MCF 10A (cell line): Measurements from ENCODE around the gene DHDDS. TPM values are rescaled to one million over a fixed set of nuclear protein-coding genes. Genes with fewer than 3 reads are reported as not detected.

Experiments used
- BruUV-seq: library from RNA; stranded (reverse); fragments of 400-500 nt; replicated peaks from 2 replicates; lab custom pipeline; 2021; lab: Mats Ljungman, UMichigan
- CTCF ChIA-PET: fragments of 300-600 bp; sonication (Branson Sonifier 250); formaldehyde crosslinking; extraction: SDS; loops from one replicate; lab custom pipeline; 2021; ENCODE audit warnings: antibody characterized with exemption, inconsistent platforms; lab: Yijun Ruan, JAX
- POLR2A ChIA-PET: fragments of 300-600, 350-650 bp; sonication (Branson Sonifier 250); formaldehyde crosslinking; extraction: SDS; loops from one replicate; lab custom pipeline; 2020; ENCODE audit warnings: antibody characterized with exemption, inconsistent platforms; lab: Yijun Ruan, JAX
- DNase-seq: peaks from one replicate; pipeline ENCODE4 v3.0.0-alpha.2; 2018; ENCODE audit not compliant: unreplicated experiment
- H3K27ac Mint-ChIP-seq: one replicate; pipeline ENCODE4 v1.8.0; 2022; ENCODE audit warnings: mild to moderate bottlenecking, low read depth, mixed read lengths; ENCODE audit not compliant: unreplicated experiment
- H3K27me3 Mint-ChIP-seq: one replicate; pipeline ENCODE4 v1.8.0; 2022; ENCODE audit warnings: mixed read lengths; ENCODE audit not compliant: insufficient read depth, unreplicated experiment
- H3K36me3 Mint-ChIP-seq: one replicate; pipeline ENCODE4 v1.8.0; 2022; ENCODE audit warnings: mild to moderate bottlenecking, moderate library complexity, mixed read lengths; ENCODE audit not compliant: insufficient read depth, unreplicated experiment
- H3K4me1 Mint-ChIP-seq: one replicate; pipeline ENCODE4 v1.8.0; 2022; ENCODE audit warnings: mixed read lengths; ENCODE audit not compliant: insufficient read depth, unreplicated experiment
- H3K4me3 Mint-ChIP-seq: one replicate; pipeline ENCODE4 v1.8.0; 2022; ENCODE audit warnings: mild to moderate bottlenecking, moderate library complexity, mixed read lengths; ENCODE audit not compliant: unreplicated experiment
- H3K9me3 Mint-ChIP-seq: one replicate; pipeline ENCODE4 v1.8.0; 2022; ENCODE audit warnings: mixed read lengths; ENCODE audit not compliant: unreplicated experiment
- intact Hi-C: fragments of 100-400 bp; cut with micrococcal nuclease; formaldehyde crosslinking; loops from 2 replicates; pipeline ENCODE4 v1.14.1; 2022
- total RNA-seq: library from RNA; stranded (reverse); gene quantifications from 2 replicates; pipeline ENCODE4 v1.2.3, GENCODE V29; 2022
- TF ChIP-seq, protein P1 (sequence below): fragments of 200-600 bp; IDR thresholded peaks from one replicate; pipeline ENCODE4 v1.8.0; 2022; ENCODE audit warnings: antibody characterized with exemption, mild to moderate bottlenecking; ENCODE audit not compliant: unreplicated experiment

The DHDDS gene
- total RNA-seq, 1 experiment from 2014 or later = 48.2 TPM

DNA sequence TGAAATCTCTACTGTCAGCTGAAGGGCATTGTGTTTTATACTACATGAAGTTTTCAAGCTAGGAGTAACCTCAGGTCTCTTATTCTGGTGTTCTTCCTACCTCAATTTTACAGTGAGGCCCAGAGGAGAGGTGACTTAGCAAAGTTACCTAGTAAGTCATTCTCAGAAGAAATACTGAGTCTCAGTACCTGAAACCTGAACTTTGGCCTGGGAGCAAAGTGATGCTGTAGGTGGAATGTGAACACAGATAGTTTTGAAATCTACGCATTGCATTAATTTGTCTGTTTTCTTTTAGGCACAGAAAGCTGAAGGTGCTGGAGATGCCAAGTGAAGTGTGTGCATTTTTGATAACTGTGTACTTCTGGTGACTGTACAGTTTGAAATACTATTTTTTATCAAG lies 42.7 kb downstream of the DHDDS start:
- intact Hi-C loops = loop anchor here (5.0 kb wide), 1 partner anchor 43 kb away; the partner anchor contains the start of gene DHDDS
- POLR2A ChIA-PET = interaction anchor here (0.6 to 5.1 kb wide), 3 partner anchors 42 to 292 kb away, joined by 3 to 29 read pairs (median 3); partner anchors contain the start of gene RPS6KA1
- H3K4me1 Mint-ChIP-seq = peaks cover 18% of the 10 kb centered on the region
- no TSS peak for BruUV-seq
- no peaks in the 10 kb centered on the region for H3K9me3 Mint-ChIP-seq
- no peaks in the 10 kb centered on the region for H3K27me3 Mint-ChIP-seq
- DNase-seq = no peak
- peaks cover 55% of the 10 kb centered on the region for H3K36me3 Mint-ChIP-seq
- TF ChIP-seq, protein P1, sequence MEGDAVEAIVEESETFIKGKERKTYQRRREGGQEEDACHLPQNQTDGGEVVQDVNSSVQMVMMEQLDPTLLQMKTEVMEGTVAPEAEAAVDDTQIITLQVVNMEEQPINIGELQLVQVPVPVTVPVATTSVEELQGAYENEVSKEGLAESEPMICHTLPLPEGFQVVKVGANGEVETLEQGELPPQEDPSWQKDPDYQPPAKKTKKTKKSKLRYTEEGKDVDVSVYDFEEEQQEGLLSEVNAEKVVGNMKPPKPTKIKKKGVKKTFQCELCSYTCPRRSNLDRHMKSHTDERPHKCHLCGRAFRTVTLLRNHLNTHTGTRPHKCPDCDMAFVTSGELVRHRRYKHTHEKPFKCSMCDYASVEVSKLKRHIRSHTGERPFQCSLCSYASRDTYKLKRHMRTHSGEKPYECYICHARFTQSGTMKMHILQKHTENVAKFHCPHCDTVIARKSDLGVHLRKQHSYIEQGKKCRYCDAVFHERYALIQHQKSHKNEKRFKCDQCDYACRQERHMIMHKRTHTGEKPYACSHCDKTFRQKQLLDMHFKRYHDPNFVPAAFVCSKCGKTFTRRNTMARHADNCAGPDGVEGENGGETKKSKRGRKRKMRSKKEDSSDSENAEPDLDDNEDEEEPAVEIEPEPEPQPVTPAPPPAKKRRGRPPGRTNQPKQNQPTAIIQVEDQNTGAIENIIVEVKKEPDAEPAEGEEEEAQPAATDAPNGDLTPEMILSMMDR = no peak
- H3K4me3 Mint-ChIP-seq = no peak overlapping the region
- CTCF ChIA-PET = interaction anchor here (0.6 kb wide), 1 partner anchor 153 kb away, joined by 3 read pairs; no protein-coding TSS in a partner anchor
- H3K27ac Mint-ChIP-seq = no peak overlapping the region

DNA sequence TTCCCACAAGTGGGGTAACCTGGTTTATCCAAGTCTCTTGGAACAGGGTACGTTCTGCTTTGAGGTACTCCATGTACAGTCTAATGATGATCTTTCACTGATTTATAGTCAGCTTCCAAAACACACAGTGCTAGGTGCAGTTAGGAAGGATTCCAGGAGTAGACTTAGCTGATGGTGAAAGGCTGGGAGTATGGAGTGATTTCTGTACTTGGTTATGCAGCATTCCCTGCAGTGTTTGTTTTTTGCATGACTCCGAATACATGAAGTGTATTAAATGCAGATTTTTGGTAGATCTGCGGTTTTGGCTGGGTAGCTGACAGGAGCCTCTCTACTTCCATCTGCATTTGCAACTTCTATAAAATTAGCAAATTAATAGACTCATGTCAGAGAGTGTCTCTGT lies 43.9 kb downstream of the DHDDS start:
- Mint-ChIP-seq H3K9me3 (no peaks in the 10 kb centered on the region), H3K27ac (no peak overlapping the region), H3K27me3 (no peaks in the 10 kb centered on the region), H3K4me1 (peaks cover 7% of the 10 kb centered on the region), H3K36me3 (peaks cover 48% of the 10 kb centered on the region), H3K4me3 (no peak overlapping the region)
- BruUV-seq = no TSS peak
- ChIA-PET CTCF (no interaction called here), POLR2A (interaction anchor here (1.1 kb wide), 1 partner anchor 43 kb away, joined by 3 read pairs; no protein-coding TSS in a partner anchor)
- TF ChIP-seq, protein P1 = no peak
- intact Hi-C loops = no loop called here
- no peak for DNase-seq

DNA sequence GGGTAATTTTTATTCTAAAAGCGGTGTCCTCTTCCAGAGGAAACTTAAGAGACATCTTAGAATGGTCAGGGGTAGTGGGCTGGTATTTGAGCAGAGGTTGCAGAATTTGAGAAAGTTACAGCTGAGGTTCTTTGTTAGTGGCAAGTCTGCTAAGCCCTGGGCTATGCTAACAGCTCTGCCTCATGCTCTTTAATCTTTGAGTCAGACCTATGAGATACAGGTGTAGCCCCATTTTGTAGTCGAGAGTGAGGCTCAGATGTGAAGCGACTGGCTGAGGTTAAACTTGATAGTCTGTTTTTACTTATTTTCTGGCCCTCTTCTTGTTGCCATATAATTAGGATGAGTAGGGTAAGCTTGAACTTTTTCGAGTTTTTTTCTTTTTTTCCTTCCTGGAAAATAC lies 44.8 kb downstream of the DHDDS start:
- no peak for DNase-seq
- TF ChIP-seq, protein P1 = no peak
- BruUV-seq = no TSS peak
- H3K36me3 Mint-ChIP-seq = peaks cover 48% of the 10 kb centered on the region
- ChIA-PET POLR2A (interaction anchor here (0.7 kb wide), 1 partner anchor 25 kb away, joined by 3 read pairs; no protein-coding TSS in a partner anchor), CTCF (no interaction called here)
- intact Hi-C loops = no loop called here
- no peaks in the 10 kb centered on the region for H3K9me3 Mint-ChIP-seq
- H3K27ac Mint-ChIP-seq = no peak overlapping the region
- no peak overlapping the region for H3K4me3 Mint-ChIP-seq
- H3K4me1 Mint-ChIP-seq = no peaks in the 10 kb centered on the region
- no peaks in the 10 kb centered on the region for H3K27me3 Mint-ChIP-seq

DNA sequence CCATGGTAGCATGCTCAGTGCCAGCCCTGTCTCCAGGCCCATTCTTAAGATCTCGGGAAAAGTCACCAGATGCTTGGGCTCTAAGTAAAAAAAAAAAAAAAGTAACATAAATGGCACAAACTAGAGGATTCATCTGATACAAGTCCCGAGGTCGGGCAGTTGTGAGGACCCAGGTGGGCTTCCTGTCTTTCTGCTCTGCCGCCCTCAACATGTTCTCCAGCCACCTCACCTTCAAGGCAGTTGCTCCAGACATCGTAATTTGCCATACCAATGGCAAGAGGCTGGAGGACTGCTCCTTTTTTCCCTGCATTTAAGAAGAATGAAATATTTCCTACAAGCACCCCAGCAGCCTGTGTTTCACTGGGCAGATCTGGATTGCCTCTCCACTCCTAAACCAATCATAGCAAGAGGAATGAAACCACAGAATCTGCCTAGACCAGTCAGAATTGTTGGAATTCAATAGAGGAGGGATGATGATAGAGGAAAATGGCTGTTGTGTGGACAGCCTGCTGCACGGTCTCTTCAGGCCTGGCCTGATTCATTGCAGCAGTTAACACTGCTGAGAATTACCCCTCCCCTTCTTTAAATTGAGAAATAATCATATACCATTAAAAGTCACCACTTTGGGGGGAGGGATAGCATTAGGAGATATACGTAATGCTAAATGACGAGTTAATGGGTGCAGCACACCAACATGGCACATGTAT lies 45.5 kb downstream of the DHDDS start:
- intact Hi-C loops = no loop called here
- Mint-ChIP-seq H3K4me1 (no peaks in the 10 kb centered on the region), H3K4me3 (no peak overlapping the region), H3K27me3 (no peaks in the 10 kb centered on the region), H3K36me3 (peaks cover 48% of the 10 kb centered on the region), H3K9me3 (no peaks in the 10 kb centered on the region), H3K27ac (no peak overlapping the region)
- no TSS peak for BruUV-seq
- ChIA-PET CTCF (no interaction called here), POLR2A (interaction anchor here (0.7 kb wide), 1 partner anchor 24 kb away, joined by 3 read pairs; no protein-coding TSS in a partner anchor)
- DNase-seq = no peak
- TF ChIP-seq, protein P1 = no peak
